Activated CD4-positive, alpha-beta T cell treated with anti-CD3 and anti-CD28 coated beads, Interleukin-10, Interleukin-2, amounts not matched to agents 100 ng/mL and 50 ng/mL, durations not matched to agents 16 hours and 8 hours (primary cell): ENCODE results near the gene ITPR2.
"Not testable (repeated sequence)": the region's sequence is repeated elsewhere in the genome, so short reads cannot be mapped to it uniquely, and the experiment has no call there.

Experiments
- DNase-seq: peaks from one replicate; pipeline ENCODE4 v3.0.0-alpha.2; 2020

The ITPR2 gene

GRCh38 chr12:26832822-26833742, at the start of gene ITPR2:
TSS of gene ITPR2 (minus strand) at chr12:26833194. CDS start at chr12:26832781, 413 bp downstream.
- peak; percentile 95 for DNase-seq

- DNase-seq, result no peak
Observed at GRCh38 chr12:26880625-26881024, 47.6 kb upstream of the ITPR2 start.

GRCh38 chr12:26878661-26879119, 45.7 kb upstream of the ITPR2 start:
- DNase-seq, result no peak

DNA sequence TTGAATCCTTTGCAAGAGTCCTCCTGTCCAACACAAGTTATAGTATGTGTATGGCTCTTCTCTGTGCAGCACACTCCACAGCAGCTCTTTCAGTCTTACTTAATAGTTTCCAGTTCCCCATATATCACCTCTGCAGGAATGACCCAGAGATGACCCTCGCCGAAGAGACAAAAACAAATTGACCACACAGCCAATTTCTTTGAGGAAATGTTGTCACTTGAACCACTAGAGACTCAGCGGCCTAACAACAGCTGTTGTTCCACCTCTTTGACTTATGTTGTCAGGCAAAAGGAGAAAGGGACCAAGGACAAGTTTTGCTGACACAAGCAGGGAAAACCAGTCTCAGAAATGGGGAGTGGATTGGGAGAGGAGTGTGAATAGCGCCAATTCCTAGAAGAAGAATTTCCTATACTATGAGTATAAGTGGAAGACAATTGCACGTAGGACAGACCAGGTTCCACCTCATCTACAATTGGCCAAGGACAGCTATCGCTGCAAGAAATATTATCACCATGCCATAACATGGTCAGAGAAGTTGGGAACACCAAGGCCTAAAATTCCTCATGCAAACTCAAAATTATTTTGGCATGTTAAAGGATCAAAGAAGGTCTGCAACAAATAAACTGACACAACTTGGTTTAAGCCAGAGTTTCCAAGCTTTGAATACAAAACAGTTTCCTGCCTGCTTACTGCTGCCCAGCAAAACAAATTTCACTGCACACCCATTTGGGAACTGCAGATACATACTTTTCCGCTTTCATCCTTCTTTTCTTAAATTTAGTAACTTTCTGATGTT, 41.7 kb upstream of the ITPR2 start:
- no peak for DNase-seq

- DNase-seq, result no peak
Observed at GRCh38 chr12:26872625-26873024, 39.6 kb upstream of the ITPR2 start.

- DNase-seq, result peak; percentile 5
Observed at GRCh38 chr12:26871985-26872384, 39.0 kb upstream of the ITPR2 start.

- DNase-seq, result no peak
Observed at GRCh38 chr12:26870491-26871419, 37.8 kb upstream of the ITPR2 start.

GRCh38 chr12:26869908-26870459, 37.0 kb upstream of the ITPR2 start:
- DNase-seq, result no peak

DNA sequence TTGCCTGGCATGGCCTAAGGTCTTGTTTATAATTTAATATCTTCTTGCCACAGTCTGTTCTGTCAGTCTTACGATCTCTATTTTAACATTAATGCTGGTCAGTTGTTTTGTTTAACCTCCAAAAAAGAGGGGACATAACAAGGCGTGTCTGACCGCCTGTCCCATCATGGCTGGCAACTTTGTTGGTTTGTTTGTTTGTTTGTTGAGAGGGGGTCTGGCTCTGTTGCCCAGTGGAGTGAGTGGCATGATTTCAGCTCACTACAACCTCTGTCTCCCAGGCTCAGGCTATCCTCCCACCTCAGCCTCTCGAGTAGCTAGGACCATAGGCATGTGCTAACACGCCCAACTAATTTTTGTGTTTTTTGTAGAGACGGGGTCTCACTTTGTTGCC, 36.1 kb upstream of the ITPR2 start:
- DNase-seq, result no peak

- DNase-seq, result no peak
Observed at GRCh38 chr12:26868447-26869103, 35.6 kb upstream of the ITPR2 start.

DNA sequence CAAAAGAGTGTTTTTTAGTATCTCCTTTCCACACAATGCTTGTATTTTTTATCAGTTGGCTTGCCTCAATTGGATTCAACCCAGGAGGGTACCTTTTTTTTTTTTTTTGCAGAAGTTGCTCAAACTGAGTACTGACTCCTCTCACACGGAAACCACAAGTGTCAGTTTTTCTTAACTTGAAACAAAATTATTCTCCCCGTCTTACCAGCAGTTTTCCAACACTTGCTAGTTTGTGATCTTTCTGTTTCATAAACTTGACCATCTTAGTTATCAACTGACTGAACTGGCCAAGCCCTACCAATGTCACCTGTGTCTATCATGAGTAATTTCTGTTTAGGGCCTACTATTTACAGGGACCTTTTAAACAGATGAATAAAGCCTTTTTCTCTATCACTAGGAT, 34.1 kb upstream of the ITPR2 start:
- DNase-seq, result peak; percentile 81

DNA sequence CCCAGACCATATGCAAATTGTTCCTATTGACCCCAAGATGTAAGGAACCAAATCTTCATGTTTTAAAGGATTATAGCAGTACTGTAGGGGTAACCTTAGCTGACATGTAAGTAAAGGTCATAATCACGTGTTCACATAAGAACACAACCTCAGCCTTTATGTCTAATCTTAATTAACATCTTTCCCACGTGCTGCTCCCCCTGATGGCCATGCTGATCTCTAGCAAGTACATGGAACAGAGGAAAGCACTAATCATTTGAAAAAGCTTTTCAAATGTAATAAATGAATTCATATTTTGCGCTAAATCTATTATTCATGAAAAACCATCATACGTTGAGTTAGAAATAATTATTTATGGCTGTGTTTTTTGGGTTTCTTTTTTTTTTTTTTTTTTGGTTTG, 30.5 kb upstream of the ITPR2 start:
- no peak for DNase-seq

DNA sequence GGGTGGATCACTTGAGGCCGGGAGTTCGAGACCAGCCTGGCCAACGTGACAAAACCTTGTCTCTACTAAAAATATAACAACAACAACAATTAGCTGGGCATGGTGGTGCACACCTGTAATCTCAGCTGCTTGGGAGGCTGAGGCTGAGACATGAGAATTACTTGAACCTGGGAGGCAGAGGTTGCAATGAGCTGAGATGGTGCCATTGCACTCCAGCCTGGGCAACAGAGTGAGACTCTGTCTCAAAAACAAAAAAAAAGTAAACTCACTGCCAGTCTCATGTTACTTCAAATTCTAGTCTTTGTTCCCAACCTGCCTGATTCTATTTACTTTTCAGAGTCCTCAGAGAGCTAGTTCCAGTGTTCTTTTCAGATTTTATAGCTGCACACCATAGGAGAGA, 29.8 kb upstream of the ITPR2 start:
- not testable (repeated sequence) for DNase-seq

DNA sequence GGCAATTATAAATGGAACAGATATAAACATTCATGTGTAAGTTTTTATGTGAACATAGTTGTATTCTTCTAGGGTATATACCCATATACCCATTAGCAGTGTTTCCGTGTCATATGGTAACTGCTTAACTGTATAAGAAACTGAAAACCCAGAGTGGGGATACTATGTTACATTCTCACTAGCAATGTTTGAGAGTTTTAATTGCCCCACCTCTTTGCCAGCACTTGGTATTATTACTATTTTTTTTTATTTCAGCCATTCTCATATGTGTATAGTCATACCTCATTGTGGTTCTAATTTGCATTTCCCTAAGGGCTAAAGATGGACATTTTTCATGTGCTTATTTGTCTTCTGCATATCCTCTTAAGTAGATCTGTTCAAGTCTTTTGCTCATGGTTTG, 28.7 kb upstream of the ITPR2 start:
- DNase-seq, result no peak

GRCh38 chr12:26857465-26858176, 24.6 kb upstream of the ITPR2 start:
- no peak for DNase-seq

GRCh38 chr12:26855337-26855736, 22.3 kb upstream of the ITPR2 start:
- no peak for DNase-seq

DNA sequence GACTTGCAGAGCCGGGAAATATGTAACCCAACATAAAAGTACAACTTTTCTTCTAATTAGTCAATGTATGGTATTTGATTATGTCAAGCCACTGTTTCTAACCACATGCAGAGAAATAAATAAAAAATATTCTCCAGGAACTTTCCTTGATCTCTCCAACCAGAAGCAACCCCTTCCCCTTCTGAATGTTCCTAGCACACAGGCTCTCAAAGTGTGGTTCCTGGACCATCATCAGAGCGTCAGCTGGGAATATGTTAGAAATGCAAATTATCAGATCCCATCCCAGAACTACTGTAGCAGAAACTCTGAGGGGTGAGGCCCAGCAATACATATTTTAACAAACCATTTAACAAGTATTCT, 21.0 kb upstream of the ITPR2 start:
- DNase-seq, result no peak

GRCh38 chr12:26853303-26854030, 20.5 kb upstream of the ITPR2 start:
- peak; percentile 73 for DNase-seq

GRCh38 chr12:26851031-26851809, 18.2 kb upstream of the ITPR2 start:
- DNase-seq, result no peak
